HG02970 (cell line): ENCODE data around the gene MAPK8IP3.

ENCODE experiments used
- ATAC-seq: cut with Tn5 transposase; IDR thresholded peaks from one replicate; pipeline ENCODE4 v1.9.1; 2021; ENCODE audit warnings: mild to moderate bottlenecking, moderate library complexity, moderate number of reproducible peaks; ENCODE audit not compliant: unreplicated experiment, low FRiP score

MAPK8IP3 gene

GRCh38 chr16:1760911-1761310, 54.9 kb downstream of the MAPK8IP3 start:
- no peak for ATAC-seq

DNA sequence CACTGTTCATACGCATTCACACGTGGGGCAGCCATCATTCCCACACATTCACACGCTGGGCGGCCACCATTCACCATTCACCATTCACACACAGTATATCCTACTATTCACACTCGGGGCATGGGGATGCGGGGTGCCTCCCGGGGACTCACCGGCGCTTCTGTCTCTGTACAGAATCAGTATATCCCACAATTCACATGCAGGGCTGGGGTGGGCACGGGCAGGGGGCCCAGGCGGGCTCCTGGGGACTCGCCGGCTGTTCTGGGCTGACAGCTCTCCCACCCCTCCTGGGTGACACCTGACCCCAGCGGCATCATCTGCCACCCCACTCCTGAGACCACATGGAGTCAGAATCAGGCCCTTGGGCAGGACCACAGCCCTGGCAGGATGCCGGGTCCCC, 55.8 kb downstream of the MAPK8IP3 start:
- ATAC-seq = no peak

- no peak for ATAC-seq
These were observed 56.3 kb downstream of the MAPK8IP3 start for GRCh38 chr16:1762196-1762878.

- no peak for ATAC-seq
These were observed 57.0 kb downstream of the MAPK8IP3 start for GRCh38 chr16:1762879-1763520.

DNA sequence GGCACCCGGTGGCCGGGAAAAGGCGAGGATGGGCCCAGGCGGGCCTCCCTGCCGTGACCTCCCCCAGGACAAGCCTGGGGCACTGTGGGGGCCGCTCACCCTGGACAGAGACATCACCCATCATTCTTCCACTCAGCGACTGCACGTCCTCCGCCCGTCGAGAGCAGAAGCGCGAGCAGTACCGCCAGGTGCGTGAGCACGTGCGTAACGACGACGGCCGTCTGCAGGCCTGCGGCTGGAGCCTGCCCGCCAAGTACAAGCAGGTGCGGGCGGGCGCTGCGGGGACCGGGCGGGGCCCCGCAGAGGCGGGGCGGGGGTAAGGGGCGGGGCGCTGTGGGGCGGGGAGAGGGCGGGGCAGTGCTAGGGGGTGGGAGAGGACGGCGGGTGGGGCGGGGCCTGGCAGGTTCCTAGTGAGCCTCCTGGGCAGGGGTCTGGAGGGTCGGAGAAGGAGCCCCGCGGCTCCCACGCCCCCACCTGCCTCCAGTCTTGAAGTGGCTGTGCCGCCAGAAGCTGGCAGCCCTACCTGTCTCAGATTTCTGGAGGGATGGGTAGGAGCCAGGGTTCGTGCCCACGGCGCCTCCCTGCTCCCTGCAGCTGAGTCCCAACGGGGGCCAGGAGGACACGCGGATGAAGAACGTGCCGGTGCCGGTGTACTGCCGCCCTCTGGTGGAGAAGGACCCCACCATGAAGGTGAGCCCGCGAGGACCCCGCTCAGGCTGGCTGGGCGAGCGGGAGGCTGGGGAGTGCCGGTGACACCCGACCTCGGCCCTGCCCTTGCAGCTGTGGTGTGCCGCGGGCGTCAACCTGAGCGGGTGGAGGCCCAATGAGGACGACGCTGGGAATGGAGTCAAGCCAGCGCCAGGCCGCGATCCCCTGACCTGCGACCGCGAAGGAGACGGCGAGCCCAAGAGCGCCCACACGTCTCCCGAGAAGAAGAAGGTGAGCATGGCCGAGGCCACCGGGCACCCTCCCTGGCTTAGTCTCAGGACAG, 57.8 kb downstream of the MAPK8IP3 start:
- ATAC-seq = no peak

- no peak for ATAC-seq
These were observed 59.0 kb downstream of the MAPK8IP3 start for GRCh38 chr16:1764971-1765370.

DNA sequence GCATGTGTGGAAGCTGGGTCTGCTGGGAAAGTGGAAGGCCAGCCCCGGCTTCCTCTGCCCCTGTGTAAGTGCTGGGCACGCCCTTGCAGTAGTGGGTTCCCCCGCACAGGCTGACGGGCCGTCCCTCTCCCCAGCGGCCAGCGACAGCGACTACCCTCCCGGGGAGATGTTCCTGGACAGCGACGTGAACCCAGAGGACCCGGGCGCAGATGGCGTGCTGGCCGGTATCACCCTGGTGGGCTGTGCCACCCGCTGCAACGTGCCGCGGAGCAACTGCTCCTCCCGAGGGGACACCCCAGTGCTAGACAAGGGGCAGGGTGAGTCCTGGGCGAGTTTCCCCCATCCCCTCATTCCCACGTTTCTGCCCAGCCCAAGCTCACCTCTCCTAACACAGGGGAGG, 59.8 kb downstream of the MAPK8IP3 start:
- ATAC-seq = no peak

DNA sequence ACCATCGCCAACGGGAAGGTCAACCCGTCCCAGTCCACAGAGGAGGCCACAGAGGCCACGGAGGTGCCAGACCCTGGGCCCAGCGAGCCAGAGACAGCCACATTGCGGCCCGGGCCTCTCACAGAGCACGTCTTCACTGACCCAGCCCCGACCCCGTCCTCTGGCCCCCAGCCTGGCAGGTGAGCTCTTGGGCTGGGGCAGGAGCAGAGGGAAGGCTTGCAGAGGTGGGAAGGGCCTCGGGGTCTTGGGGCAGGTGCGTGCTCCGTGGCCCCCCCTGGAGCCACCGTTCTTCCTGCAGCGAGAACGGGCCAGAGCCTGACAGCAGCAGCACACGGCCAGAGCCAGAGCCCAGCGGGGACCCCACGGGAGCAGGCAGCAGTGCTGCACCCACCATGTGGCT, 60.2 kb downstream of the MAPK8IP3 start:
- no peak for ATAC-seq

DNA sequence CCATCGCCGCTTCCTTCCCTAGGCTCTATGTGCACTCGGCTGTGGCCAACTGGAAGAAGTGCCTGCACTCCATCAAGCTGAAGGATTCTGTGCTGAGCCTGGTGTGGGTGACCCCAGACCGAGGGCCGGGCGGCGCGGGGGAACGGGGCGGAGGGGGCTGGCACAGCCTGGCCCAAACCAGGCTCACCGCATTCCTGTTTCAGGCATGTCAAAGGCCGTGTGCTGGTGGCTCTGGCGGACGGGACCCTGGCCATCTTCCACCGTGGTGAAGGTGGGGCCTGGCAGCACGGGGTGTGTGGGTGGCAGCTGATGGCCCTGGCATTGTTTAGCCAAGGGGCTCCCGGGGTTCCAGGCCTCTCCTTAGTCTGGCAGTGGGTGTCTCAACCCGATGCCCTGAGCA, 60.7 kb downstream of the MAPK8IP3 start:
- ATAC-seq = no peak

DNA sequence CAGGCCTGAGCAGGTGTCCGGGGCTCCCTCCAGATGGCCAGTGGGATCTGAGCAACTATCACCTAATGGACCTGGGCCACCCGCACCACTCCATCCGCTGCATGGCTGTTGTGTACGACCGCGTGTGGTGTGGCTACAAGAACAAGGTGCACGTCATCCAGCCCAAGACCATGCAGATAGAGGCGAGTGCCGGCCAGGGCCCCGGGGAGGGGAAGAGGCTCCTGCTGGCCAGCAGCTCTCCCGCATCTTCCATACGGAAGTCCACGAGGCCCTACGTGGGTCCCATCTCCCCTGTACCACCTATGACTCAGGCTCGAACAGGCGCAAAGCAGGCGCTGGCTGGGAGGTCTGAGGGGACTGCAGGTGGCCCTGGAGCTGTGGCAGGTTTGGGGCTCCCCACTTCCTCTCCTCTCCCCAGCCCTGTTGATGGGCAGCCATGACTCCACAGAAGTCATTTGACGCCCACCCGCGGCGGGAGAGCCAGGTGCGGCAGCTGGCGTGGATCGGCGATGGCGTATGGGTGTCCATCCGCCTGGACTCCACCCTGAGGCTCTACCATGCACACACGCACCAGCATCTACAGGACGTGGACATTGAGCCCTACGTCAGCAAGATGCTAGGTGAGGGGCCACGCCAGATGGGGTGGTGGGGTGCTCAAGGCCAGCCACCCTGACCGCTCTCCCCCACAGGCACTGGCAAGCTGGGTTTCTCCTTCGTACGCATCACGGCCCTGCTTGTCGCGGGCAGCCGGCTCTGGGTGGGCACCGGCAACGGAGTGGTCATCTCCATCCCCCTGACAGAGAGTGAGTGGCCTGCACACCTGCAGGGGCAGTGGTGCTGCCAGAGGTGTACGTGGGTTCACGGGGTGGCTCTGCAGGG, 61.4 kb downstream of the MAPK8IP3 start:
- ATAC-seq = no peak

GRCh38 chr16:1768061-1768766, 62.2 kb downstream of the MAPK8IP3 start:
- no peak for ATAC-seq

GRCh38 chr16:1768767-1769401, 62.9 kb downstream of the MAPK8IP3 start:
- ATAC-seq = no peak

GRCh38 chr16:1769402-1770300, 63.7 kb downstream of the MAPK8IP3 start:
- ATAC-seq = no peak

DNA sequence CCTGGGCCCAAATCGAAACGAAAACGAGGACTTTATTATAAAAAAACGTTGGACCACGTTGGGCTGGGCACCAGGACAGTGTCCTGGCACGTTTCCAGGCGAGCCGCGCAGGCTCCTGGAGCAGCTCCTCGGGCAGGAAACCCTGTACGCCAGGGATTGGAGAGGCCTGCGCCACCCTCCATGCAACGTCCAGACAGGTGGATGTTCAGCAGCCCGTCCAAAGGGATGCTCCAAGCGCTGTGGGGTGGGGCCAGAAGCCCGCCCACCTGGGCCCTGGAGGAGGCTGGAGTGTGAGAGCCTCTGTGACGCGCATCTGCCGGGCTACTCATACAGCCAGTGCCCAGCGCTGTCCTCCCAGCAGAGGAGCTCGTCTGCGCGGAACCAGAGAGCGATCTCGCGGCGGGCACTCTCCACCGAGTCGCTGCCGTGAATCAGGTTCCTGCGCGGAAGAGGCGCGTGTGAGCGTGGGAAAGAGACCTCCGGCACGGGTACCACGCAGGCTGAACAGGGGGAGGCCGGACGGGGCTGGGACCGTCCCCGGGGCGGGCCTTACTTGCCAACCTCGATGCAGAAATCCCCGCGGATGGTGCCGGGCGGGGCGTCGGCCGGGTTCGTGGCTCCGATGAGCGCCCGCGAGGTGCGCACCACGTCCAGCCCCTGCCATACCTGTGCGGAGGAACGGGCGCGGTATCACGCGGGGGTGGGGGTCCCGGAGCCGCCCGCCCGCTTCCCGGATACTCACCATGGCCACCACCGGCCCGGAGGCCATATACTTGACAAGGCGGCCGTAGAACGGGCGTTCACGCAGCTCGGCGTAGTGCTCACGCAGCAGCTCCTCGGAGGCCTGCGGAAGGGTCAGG, 64.6 kb downstream of the MAPK8IP3 start:
- ATAC-seq = no peak

- no peak for ATAC-seq
These were observed 65.3 kb downstream of the MAPK8IP3 start, which contains the start of gene NME3 for GRCh38 chr16:1771188-1771863. TSS of gene NME3 (minus strand) at chr16:1771543. CDS start at chr16:1771534, 9 bp downstream.

- no peak for ATAC-seq
These were observed 65.9 kb downstream of the MAPK8IP3 start for GRCh38 chr16:1771864-1772361.
